NCI-H1436 treated with DMSO at 0.1 percent for 48 hours (cell line): ENCODE data around the gene SMARCC2.
"Not testable (repeated sequence)": the region's sequence is repeated elsewhere in the genome, so short reads cannot be mapped to it uniquely, and the experiment has no call there.

ENCODE experiments used
- DNase-seq: peaks from one replicate; lab custom pipeline; 2025; lab: John Stamatoyannopoulos, UW

The SMARCC2 gene

DNA sequence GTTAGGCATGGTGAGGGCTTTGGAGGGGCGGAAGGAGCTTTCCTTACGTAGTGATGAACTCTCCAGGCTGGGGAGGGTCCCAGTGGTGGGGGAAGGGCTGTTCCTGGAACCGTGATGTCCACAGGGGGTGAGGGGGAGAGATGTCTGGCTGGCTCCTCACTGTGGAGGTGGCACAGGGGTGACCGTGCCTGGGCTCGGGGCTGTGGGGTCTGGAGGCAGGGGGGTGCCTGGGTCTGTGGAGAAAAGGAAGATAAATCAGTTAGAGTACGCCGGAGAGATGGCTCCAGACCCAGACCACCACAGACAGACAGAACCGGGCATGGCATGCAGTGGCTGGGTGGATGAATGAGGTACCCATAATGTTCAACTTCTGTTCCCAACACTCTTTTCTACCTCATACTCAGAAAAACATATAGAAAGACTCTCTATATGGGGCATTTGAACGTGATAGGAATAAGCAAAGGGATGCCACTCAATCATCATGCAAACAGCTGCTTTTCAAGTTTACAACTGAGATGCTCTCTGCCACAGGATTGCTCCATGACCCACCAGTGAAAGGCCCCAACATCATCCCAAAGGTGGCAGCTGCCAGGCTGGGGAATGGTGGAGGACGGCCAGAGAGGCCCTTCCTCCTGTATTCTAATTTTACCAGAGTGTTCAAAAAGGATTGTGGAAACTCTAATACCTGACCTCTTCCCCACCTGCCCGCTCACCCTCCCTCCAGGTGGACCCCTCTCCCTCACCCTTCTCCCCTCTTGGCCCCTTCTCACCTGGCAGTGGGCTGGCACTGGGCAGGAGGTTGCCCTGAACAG, 25.5 kb downstream of the SMARCC2 start:
- DNase-seq, result no peak

DNA sequence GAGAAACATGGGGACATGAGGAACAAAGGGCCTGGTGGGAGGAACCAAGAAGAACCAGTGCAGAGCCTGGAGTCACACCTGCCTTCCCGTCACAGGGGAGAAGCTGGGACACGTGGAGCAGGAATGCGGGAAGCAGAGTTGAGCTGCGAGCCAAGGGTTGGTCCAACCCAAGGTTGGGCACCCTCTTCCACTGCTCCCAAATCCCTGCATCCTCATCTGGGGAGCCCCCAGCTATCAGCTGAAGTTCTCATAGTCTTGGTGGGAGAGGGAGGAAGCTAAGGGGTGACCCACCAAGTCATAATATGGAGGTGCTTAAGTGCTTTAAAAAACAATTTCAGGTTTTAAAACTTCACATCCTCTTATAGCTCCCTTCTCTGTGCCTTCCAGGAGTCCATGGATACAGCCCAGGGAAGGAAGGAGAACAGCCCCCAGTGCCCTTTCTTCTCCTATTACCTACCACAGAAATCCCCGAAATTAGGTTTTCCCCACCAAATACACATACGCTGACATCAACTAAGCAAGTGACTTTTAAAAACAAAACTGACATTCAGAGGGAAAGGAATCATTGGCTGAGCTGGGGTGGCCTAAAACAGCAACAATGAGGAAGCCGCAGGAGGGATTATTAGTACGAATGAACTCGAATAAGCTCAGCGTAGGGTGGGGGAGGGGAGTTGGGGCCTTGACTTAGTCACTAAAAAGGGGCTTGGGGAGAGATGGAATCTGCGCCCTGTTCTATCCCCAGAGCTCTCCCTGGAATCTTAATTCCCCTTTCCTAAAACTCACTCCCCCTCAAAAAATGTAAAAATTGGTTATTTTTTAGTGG, 26.6 kb downstream of the SMARCC2 start:
- no peak for DNase-seq

DNA sequence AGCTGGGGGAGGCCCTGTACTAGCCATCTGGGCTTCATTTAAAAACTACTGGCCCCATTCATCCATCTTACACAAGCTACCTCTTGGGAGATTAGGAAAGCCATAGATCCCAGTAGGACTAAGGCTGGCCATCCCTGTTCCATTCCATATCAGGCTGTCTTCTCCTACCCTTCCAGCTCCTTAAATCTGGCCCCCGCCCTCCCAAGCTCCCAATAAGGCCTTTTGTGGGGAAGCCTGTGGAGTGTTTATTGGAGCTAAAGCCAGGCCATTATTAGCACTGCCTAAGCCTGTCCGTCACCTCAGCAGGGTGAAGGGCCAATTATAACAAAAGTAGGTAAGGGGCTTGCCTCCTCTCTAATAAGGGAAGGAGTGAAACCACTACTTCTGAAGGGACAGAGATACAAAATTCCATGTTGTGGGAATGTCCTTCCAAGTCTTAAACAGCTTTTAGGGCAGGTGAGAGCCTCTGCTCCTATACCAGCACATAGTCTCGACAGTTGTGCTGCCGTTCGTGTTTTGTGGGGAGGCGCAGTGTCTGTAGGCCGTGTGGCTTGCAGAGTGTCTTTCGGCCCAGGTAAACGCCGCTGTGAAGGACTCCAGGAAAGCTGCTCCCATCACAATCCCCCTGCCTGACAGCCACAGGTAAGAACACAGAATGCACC, 27.5 kb downstream of the SMARCC2 start:
- DNase-seq, result no peak

DNA sequence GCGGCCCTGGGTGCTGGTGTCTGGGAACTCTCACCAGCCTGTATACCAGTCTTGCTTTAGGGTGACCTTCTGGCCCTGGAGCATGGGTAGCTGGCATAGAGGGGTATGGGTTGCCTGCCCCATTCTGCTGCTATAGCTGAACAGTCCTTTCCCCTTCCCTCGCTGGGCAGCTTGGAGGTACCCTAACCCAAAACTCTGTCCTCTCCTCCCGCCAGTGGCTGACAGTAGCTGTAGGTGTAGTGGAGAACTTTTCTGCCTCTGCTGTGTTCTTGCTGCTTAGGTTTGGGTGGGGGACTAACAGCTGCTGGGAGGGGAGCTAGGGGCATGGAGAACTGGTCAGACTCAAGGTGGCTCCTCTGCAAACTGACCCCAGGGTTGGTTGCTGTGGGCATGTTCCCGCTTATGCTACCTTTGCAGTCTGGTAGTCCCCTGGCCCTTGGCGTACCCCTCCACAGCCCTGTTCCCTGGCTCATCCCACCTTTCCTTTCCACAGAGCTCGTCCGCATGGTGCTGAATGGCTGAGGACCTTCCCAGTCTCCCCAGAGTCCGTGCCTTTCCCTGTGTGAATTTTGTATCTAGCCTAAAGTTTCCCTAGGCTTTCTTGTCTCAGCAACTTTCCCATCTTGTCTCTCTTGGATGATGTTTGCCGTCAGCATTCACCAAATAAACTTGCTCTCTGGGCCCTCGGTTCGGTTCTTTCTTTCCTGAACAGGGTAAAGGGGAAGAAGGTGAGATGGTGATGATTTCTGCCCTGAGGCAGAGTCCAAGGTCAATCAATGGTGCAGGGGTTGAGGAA, 28.2 kb downstream of the SMARCC2 start:
- DNase-seq, result no peak

DNA sequence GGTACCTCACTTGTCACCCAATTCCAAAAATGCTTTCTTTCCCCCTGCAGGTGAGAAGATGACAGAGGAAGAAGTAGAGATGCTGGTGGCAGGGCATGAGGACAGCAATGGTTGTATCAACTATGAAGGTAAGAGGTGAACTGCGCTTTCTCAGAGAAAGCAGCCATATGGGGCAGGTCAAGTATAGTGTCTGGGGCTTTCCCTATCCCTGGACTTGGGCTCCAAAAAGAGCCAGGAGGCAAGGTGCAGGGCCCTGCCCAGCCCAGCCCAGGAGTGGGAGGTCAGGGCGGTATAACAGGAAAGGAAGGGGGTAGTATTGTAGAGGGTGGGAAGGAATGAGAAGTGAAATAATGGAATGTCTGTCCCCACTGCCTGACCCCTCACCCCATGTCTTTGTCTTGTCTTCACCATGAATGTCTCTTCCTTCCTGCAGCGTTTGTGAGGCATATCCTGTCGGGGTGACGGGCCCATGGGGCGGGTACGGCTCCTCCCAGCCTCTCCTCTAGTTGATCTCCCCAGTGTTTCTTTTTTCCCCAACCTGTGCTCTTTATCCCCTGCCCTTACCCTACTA, 29.0 kb downstream of the SMARCC2 start:
- no peak for DNase-seq

DNA sequence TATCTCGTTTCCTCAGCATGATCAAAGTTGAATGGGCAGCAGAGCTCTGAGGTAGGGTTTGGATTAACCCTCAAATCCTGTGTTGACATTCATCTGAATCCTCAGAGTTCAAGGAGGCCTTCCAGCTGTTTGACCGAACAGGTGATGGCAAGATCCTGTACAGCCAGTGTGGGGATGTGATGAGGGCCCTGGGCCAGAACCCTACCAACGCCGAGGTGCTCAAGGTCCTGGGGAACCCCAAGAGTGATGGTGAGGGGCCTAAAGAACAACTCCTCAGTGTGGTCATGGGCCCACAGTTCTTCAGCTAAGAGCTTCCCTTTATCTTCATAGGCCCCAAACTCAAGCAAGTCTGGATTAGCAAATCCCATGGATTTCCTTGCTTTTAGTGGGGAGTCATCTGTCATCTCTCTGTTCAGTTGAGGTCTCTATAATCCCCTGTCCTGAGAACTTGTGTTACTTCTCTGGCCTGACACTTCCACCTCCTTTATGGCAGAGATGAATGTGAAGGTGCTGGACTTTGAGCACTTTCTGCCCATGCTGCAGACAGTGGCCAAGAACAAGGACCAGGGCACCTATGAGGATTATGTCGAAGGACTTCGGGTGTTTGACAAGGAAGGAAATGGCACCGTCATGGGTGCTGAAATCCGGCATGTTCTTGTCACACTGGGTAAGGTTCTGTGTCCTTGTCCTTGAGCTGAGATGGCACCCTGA, 29.6 kb downstream of the SMARCC2 start:
- no peak for DNase-seq

DNA sequence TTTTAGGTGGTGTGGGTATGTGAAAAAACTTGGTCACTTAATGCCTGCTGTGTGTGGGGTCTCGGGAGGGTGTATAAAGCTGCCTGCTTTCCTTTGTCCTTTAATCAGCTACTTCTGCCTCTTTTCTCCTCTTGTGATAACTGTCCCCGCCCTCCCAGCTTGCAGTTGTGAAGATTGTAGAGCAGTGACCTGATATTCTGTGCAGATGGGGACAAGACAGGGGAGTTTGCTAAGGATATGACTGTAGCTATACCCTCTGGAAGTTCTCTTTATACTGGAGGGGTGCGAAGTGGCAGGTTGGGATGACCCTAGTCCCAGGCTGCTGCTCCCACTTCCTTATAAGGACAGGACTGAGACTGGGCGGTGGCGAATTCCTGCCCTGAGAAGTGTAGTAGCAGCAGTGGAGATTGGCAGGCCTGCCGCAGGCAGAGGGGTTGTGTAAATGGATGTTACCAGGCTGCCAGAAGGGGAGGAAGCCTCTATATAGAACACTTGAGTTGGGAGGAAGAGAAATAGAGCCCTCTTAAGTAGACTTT, 30.3 kb downstream of the SMARCC2 start:
- no peak for DNase-seq

DNA sequence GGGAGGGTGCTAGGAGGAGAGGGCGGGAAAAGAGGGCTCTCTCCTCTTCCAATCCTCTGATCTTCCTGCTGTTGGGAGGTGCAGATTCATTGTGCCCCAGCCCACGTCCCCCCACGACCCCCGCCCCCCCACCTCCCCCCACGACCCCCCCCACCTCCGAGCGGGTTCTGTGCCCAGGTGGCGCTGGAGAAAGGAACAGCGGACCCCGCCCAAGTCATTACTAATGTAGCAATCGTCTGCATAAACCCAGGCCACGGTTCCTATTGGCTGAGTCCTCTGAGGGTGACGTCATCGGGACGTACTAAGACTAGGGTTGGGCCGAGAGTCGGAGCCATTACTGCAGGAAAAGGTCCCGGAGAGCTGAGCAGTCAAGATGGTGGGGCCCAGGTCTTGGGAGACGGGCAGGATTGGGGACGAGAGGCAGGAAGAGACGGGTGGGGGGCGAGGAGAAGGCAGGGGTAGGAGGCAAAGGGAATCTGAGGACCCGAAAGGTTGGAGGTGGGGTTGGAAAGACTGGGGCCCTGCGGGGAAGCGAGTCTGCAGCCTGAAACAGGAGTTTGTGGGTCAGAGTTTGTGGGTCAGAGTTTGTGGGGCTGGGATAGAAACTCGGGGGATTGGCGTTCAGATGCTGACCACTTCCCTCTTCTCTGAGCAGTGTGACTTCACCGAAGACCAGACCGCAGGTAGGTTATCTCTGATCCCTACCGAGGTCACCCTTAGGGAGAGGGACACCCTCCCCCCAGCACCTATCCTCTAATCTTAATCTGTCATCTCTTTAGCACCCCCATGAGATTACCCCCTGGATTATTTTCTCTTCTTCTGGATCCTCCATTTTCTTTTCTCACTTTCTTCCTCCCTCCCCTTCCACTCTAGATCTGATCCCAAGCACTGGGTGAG, 31.0 kb downstream of the SMARCC2 start, which contains the start of gene MYL6:
TSS of gene MYL6 (plus strand) at position 331 of the 897 bp plus-strand sequence. CDS start at position 374, 43 bp downstream.
- DNase-seq, result peak; percentile 94

DNA sequence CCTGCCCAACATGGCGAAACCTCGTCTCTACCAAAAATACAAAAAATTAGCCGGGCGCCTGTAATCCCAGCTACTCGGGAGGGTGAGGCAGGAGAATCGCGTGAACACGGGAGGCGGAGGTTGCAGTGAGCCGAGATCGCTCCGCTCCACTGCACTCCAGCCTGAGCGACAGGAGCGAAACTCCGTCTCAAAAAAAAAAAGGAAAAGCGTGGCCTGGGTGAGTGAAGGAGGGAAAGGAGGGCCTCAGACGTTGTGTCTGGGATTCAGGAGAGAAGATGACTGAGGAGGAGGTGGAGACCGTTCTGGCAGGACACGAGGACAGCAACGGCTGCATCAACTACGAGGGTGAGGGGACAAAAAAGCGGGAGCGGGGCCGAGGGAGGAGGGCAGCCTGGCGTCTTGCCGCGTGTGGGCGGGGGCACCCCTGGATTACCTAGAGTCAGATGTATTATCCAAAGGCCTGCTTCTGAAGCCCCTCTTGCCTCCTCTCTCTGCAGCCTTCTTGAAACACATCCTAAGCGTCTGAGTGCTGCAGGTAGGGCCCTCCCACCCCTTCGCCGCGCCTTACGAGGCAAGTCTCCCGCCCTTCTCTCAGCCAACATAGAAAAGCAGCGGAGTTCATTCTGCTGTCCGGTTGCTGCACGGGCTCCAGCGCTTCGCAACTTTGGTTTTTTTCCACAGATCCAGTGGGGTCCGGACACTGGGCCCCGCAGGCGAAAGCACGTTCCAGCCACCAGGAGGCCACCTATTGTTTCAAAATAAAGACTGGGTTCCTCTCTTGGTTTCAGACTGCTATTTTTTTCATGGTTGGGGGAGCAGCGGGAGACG, 31.9 kb downstream of the SMARCC2 start:
- peak; percentile 42 for DNase-seq

DNA sequence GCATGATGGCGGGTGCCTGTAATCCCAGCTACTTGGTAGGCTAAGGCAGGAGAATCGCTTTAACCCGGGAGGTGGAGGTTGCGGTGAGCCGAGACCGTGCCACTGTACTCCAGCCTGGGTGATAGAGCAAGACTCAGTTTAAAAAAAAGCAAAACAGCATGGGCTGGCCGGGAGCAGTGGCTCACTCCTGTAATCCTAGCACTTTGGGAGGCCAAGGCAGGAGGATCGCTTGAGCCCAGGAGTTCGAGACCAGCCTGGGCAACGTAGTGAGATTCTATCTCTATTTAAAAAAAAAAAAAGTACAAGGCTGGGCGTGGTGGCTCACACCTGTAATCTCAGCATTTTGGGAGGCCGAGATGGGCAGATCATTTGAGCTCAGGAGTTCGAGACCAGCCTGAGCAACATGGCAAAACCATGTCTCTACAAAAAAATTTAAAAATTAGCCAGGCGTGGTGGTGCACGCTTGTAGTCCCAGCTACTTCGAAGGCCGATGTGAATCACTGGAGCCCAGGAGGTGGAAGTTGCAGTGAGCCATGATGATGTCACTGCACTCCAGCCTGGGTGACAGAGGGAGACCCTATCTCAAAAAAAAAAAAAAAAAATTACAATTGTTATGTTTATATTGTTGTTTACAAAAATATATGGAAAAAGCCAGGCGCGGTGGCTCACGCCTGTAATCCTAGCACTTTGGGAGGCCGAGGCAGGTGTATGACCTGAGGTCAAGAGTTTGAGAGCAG, 32.7 kb downstream of the SMARCC2 start:
- not testable (repeated sequence) for DNase-seq

DNA sequence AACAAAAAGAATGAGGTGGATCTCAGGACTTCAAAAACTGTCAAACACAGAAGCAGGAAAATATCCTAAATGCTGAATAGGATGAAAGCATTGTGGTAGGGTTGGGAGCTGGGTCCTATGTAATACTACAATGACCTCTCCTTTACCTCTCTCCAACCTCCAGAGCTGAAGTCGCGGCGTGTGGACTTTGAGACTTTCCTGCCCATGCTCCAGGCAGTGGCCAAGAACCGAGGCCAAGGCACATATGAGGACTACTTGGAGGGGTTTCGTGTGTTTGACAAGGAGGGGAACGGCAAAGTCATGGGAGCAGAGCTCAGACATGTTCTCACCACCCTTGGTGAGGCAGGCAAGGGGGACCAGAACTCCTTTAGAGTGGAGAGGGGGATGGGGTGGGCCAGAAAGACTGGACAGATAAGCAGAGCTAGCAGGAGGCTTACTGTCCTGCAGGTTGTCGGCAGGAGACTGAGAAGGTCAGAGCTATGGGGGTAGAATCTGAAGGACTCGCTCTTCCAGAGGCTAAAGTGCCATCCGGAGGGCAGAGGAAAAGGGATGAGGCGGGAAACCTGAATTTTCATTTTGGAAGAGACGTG, 33.9 kb downstream of the SMARCC2 start:
- no peak for DNase-seq

DNA sequence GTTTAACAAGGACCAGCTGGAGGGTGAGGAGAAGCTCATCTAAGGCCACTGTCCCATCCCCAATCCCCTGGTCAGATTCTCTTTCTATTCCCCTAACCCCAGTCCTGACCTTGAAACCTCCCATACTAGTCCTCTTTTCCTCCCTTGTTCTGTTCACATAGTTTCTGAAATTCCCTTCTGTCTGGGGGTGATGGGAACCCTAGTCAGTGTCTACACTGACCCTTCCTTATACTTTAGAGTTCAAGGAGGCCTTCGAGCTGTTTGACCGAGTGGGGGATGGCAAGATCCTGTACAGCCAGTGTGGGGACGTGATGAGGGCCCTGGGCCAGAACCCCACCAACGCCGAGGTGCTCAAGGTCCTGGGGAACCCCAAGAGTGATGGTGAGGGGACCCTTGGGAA, 34.5 kb downstream of the SMARCC2 start:
- DNase-seq, result no peak

DNA sequence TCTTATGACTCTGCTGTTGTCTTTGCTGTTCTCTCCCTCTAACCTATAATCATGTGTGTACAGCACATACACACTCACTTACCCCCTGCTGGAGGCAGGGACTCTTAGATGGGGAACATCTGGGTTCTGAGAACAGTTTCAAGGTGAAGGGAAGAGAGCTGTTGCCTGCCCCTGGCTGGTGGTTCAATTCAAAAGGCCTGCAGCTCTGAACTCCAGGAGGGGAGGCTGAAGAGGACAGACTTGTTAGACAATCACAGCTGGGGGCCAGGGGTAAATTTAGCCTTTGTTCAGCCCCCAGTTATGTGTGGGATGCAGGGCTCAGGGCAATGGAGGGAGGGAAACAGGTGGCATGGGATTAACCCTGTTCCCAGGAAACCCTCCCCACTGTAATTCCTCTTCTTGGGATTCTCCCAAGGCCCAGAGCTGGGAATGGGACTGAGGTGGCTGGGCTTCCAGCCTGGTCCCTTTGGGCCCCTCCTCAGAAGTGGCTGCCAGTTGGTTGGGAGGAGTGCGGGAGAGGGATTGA, 35.0 kb downstream of the SMARCC2 start:
- no peak for DNase-seq

DNA sequence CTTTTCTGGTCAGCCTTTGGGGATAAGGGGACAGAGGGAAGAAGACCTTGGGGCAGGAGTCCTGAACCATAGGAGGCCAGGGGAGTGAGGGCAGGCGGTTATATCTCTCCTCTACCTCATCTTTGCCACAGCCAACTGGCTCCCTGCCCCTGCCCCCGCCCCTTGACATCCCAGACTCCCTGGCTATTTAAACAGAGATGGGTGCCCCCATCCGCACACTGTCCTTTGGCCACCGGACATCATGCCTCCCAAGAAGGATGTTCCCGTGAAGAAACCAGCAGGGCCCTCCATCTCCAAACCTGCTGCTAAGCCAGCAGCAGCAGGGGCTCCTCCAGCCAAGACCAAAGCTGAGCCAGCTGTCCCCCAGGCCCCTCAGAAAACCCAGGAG, 35.6 kb downstream of the SMARCC2 start:
- no peak for DNase-seq

DNA sequence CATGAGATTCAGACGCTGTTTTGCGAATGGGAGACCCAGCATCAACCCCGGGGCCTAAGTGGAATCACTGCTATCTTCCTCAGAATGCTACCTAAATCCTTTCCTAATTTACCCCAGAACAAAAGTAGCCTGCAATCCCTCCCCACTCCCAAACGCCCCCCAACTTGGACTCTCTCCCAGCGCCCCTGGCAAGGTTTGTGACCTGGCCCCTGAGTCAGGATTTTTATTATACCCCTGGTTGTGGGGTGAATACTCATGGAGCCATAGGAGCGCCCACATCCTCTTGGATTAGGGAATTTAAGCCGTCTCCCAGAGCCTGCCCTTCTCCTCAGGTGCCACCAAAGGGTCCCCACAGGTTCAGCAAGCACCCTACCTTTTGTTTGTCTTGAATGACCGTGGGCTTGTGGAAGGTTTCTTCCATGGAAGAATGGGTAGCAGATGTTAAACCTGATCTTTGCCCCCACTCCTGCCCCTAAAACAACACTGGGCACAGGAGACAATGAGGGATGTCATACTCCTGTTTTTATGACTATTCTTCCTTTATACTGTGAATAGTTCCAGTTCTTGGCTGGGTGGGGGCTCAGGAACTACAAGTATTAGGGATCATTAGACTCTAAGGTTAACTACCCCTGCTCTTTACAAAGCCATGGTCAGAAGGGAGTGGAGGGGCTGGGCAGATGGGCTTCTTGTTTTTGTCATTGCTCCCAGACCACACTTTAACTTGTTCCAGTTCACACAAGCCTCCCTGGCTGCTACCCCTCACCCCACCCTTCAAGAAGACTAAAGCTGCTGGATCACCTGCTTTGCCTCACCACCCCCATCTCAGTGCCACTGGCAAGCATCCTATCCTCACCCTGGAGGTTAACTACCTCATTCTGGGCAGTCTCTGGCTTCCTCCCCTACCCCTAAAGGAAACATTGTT, 36.3 kb downstream of the SMARCC2 start:
- no peak for DNase-seq

DNA sequence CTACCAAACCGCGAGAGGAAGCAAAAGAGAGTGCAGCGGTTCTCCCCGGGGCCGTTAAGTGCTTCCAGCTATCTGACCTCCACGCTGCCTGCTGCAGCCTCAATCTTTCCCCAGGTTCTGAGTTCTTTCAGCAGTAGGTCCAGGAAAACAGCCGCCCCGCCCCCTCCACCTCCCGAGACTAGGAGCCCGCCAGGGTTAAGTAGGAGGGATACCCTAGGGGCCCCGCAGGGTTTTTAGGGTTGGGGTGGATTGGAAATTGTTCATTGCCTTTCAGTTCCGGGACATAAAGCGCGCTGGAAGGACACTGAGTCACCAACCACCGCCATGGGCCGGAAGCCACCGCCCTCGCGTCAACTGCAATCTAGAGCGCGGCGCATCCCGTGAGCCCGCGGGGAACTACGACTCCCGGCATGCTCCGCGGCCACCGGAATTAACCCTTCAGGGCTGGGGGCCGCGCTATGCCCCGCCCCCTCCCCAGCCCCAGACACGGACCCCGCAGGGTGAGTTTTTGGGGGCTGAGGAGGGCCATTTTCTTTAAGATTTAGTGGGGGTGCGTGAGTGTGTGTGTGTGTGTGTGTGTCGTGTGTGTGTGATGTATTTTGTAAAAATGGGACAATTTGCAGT, 37.0 kb downstream of the SMARCC2 start, which contains the start of gene MYL6B:
TSS of gene MYL6B (plus strand) at position 456 of the 624 bp plus-strand sequence. CDS start 1,332 bp downstream, outside the sequence.
- DNase-seq, result peak; percentile 57
